GM12872 (cell line): ENCODE data around the gene TNRC6A.

Source experiments
- TF ChIP-seq, protein P1 (sequence below): IDR thresholded peaks from 3 replicates; pipeline ENCODE4 v1.5.1; 2011; ENCODE audit warnings: low read depth, mild to moderate bottlenecking, low read length, moderate library complexity; ENCODE audit not compliant: insufficient read depth

TNRC6A gene

DNA sequence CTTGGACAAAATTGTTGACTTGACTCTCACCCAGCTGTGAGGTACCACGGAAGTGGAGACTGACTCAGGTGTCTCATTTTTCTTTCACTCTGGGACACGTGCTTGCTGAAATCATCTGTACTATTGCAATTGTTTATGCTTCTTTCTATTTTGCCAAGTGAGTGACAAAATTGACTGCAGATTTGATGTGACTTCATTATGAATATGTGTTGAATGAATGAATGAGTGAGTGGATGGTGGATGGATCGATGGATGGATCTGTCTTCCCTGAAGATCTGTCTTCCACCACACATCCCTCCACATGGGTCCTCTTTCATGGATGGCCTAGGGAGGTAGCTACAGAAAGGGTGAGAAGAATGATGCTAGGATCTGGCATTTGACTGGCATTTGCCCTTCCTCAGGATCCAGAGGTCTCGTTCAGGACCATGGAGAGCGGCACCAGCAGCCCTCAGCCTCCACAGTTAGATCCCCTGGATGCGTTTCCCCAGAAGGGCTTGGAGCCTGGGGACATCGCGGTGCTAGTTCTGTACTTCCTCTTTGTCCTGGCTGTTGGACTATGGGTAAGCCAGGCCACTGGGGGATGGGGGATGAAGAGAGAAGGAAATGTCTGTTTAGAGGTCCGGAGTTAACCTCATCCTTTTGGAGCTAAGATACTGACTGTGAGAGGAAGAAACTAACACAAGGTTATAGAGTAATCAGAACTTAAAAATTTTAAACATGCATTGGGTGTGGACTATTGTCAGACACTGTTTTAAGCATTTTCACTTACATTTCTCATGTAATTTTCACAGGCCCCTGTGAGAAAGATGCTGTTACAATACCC is 129.0 kb downstream of the TNRC6A start:
- TF ChIP-seq, protein P1, sequence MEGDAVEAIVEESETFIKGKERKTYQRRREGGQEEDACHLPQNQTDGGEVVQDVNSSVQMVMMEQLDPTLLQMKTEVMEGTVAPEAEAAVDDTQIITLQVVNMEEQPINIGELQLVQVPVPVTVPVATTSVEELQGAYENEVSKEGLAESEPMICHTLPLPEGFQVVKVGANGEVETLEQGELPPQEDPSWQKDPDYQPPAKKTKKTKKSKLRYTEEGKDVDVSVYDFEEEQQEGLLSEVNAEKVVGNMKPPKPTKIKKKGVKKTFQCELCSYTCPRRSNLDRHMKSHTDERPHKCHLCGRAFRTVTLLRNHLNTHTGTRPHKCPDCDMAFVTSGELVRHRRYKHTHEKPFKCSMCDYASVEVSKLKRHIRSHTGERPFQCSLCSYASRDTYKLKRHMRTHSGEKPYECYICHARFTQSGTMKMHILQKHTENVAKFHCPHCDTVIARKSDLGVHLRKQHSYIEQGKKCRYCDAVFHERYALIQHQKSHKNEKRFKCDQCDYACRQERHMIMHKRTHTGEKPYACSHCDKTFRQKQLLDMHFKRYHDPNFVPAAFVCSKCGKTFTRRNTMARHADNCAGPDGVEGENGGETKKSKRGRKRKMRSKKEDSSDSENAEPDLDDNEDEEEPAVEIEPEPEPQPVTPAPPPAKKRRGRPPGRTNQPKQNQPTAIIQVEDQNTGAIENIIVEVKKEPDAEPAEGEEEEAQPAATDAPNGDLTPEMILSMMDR: no peak

DNA sequence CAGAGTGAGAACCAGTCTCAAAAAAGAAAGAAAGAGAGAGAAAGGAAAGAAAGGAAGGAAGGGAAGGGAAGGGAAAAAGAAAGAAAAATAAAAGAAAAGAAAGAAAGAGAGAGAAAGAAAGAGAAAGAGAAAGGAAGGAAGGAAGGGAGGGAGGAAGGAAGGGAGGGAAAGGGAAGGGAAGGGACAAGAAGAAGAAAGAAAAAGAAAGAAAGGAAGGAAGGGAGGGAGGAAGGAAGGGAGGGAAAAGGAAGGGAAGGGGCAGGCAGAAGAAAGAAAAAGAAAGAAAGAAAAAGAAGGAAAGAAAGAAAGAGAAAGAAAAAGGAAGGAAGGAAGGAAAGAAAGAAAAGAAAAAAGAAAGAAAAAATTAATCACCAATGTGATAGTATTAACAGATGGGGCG is 132.0 kb downstream of the TNRC6A start:
- TF ChIP-seq, protein P1: no peak

DNA sequence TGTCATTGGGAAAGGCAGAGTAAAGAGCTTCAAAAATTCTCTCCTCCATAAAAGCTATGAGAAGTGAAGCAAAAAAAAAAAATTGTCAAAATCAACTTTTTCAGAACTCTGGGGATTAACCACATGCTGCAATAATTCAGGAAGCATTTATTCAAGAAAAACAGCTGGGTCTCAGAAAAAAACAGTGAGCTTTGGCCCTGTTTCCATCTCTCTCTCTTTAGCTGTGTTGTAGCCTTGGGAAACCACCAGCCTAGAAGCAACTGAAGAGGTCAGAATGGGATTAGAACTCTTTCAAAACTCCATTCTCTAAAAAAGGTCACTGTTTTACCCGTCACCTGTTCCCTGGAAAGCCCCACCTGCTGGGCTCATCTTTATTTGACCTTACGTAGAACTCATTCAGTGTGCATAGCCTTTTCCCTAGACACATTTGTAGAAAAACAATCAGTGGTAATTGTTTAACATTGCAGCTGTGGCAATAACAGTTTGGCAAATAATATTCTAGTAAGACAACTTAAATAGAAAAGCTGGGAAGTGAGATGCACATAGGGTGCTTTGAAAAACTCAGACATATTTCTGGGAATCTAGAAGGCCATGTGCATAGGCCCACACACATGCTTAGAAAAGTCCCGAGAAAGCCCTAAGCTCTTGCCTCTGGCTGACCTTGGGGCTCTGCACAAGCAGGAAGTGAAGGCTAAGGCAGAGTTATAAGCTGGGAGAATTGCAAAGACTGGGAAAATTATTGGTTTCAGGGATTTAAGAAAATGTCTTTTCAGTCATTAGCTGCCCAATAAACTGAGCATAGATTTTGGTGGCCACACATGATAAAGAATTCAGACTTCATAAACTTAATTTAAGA is 134.4 kb downstream of the TNRC6A start:
- TF ChIP-seq, protein P1: no peak

- TF ChIP-seq, protein P1: no peak
Observed at GRCh38 chr16:24869033-24869432, 139.6 kb downstream of the TNRC6A start.

DNA sequence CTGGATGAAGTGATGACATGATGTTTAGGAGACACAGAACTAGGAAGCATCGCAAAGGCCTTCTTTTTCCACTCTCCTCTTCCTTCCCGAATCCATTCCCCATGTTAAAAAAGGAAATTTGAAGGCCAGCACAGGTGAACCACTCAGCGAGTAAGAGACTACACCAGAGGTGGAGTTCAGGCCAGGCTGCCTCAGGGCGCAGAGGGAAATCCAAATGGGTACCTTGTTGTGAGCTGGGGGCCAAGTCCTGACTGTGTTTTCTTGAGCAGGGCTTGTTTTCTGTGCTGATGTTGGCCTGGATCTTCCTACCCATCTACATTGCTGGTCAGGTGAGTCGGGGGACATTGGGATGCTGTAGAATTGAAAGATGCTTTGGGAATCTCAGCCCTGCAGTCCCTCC is 142.4 kb downstream of the TNRC6A start:
- TF ChIP-seq, protein P1: no peak

GRCh38 chr16:24873028-24873427 is 143.6 kb downstream of the TNRC6A start:
- TF ChIP-seq, protein P1: no peak

DNA sequence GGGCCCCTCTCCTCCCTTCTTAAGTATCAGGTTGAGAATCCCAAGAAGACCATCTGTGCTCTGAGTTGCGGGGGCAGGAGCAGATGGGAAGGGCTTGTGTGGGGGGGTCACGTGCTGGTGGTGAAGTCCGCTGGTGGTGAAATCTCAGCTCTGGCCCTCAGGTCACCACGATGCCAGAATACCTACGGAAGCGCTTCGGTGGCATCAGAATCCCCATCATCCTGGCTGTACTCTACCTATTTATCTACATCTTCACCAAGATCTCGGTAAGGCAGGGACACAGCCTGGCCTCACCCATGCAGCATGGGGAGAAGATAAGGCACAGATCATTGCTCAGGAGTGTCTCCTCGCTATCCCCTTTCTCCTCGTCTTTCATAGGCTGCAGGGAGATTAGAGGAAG is 146.0 kb downstream of the TNRC6A start:
- TF ChIP-seq, protein P1: no peak
